Right ventricle myocardium superior (tissue), 1 donor: ENCODE measurements around the gene EIF2AK3. TPM values are rescaled to one million over a fixed set of nuclear protein-coding genes. Genes with fewer than 3 reads are reported as not detected.

Experiments
- total RNA-seq: library from RNA; stranded (reverse); fragmentation: NEBNext Ultra II Directional; extraction: Animal tissue kit (Norgen Biotek cat#: 25700); gene quantifications from one replicate; pipeline ENCODE4 v1.2.1, GENCODE V29; 2021
- donor health status: DM: no; HTN: yes; CAD: no; lungs with severe emphysema.

The EIF2AK3 gene
- total RNA-seq, 1 donor from 2014 or later, result 4.7 TPM

Other genes starting within 250 kb of the EIF2AK3 start
- not detected for gene FOXI3, start 174.8 kb downstream of the EIF2AK3 start, total RNA-seq
- 17.4 TPM for gene RPIA, start 64.2 kb upstream of the EIF2AK3 start, total RNA-seq